ENCODE data around the gene SAMD4A. TPM values are rescaled to one million over a fixed set of nuclear protein-coding genes. Genes with fewer than 3 reads are reported as not detected.

The SAMD4A gene
- polyA plus RNA-seq, 10 donors, result 50.6 to 73.8 (median 59.9) TPM

DNA sequence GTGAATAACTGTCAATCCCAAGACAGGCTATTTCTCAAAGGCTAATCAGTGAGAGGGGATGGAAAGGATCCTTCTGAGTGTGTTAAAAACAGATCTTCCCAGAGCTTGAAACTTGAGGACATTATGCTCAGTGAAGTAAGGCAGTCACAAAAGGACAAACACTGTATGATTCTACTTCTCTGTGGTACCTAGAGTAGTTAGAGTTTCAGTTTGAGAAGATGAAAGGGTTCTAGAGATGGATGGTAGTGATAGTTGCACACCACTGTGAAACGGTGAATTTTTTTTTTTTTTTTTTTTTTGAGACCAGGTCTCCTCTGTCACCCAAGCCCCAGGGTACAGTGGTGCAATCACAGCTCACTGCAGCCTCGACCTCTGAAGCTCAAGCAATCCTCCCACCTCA is 133.8 kb downstream of the SAMD4A start:
- DNase-seq, result no peak

DNA sequence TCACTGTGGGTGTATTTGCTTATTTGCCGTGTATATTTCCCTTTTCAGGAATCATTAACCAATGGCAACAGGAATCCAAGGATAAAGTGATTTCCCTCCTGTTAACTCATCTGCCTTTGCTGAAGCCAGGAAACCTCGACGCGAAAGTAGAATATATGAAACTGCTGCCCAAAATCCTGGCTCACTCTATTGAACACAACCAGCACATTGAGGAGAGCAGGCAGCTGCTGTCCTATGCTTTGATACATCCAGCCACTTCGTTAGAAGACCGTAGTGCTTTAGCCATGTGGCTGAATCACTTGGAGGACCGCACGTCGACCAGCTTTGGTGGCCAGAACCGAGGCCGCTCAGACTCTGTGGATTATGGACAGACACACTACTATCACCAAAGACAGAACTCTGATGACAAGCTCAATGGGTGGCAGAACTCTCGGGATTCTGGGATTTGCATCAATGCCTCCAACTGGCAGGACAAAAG is 135.1 kb downstream of the SAMD4A start:
- DNase-seq, result no peak

DNA sequence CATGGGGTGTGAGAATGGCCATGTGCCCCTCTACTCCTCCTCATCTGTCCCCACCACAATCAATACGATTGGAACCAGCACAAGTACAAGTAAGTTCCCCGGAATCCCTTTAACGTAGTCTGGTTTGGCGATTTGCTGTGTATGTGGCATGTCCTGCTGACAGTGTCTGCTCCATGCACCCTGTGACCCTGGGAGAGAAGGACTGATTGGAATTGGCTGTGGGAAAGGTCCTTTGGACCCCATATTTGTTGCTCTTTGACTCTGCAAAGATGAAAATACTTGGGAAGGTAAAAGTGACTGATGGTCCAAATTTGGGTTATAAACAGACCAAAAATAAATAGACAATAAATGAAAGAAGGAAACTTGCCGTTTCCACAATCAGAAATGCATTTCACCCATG is 135.6 kb downstream of the SAMD4A start:
- DNase-seq, result no peak

DNA sequence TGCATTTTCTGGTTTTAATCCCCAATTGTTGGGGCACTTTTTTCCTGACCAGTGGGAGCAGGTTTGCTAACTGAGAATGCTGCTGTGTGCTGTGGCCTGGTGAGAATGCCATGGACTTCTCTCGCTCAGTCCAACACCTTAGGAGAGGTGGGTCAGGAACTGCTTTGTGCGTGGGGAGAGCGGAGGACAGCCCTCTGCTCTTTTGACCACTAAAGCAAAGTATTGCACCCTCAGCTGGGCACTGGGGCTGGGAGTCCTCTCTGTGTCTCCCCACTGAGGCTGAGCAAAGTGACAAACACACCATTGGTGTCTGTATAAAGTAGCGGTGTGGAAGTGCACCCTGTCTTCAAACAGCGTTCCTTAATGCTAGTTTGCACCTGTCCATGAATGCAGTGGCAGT is 136.2 kb downstream of the SAMD4A start:
- DNase-seq, result no peak

DNA sequence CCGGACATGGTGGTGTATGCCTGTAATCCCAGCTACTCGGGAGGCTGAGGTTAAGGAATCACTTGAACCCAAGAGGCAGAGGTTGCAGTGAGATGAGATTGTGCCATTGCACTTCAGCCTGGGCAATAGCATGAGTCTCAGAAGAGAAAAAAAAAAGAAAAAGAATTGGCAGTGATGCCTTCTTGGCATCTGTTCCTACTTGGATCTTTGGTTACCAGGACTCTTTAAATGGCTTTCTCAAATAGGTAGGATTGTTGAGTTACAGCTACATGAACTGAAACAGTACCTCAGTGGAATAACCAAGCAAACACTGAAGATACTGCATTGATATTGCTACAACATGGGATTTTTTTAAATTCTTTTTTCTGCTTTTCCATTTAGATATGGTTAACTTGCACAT is 136.8 kb downstream of the SAMD4A start:
- no peak for DNase-seq

DNA sequence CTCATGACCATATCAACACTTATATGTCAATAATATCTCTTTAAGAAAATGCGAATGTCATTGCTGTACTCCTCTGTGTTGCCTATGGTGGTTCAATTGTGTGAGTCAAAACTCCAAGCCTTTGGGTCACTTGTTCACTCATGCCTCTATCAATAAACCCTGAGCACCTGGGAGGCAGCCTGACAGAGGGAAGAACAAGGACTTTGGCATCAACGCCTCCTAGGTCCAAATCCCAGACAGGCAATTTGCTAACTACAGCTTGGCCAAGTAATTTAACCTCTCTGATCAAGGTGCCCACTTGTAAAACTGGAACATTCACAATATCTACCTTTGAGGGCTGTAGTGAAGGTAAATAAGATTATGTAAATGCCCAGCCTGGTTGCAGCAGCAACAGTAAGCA is 137.8 kb downstream of the SAMD4A start:
- no peak for DNase-seq

DNA sequence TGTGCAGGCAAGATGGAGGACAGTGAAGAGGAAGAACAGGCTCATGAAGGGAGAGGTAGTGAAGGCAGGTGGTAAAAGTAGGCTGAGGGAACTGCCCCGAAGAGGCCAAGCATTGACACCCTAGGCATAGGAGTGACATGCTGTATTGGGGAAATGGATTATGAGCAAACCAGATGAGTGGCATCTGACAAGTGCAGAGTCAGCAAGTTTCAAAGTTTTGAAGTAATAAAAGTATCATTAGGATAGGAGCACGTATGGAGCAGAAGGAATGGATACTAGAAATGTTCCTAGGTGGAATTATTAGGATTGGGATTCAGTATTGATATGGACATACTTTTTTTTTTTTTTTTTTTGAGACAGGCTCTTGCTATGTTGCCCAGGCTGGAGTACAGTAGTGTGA is 139.8 kb downstream of the SAMD4A start:
- no peak for DNase-seq

DNA sequence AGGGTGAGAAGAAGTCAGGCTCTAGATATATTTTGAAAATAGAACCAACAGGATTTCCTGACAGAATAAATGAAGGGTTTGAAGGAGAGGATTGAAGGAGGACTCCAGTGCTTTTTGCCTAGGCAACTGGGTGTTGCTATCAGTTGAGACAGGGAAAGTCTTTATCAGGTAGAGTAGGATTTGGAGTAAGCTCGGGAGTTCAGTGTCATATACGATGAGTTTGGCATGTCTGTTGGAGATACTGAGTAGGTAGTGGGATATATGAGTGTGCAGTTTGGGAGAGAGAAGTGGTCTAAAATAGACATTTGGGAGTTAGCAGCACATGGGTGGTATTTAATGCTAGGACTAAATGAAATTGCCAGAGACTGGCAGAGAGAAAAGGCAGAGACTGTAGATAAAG is 141.2 kb downstream of the SAMD4A start:
- no peak for DNase-seq

DNA sequence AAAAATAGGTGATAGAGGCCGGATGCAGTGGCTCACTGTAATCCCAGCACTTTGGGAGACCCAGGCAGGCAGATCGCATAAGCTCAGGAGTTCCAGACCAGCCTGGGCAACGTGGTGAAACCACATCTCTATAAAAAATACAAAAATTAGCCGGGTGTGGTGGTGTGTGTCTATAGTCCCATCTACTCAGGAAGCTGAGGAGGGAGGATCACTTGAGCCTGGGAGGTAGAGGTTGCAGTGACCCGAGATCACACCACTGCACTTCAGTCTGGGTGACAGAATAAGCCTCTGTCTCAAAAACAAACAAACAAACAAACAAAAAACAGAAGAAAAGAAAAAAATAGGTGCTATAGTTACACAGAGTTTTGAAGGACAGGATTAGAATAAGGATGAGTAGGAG is 142.1 kb downstream of the SAMD4A start:
- DNase-seq, result no peak

DNA sequence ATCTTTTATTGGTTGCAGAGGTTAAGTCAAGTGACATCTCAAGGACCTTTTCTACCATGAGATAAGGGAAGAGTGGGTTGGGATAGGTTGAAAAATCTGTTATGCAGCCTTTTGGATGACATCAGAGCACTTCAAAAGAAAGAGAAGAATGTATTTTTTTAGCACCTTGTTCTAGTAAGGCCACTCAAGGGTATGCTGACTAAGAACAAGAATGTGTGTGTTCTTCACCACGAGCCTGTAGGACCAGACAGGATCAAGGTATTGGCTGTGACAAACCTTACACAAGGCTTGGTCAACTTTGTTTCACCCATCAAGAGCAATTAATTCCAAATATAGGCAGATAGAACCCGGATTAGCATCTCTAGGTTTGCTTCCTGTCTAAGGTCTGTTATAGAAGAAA is 142.5 kb downstream of the SAMD4A start:
- DNase-seq, result no peak

DNA sequence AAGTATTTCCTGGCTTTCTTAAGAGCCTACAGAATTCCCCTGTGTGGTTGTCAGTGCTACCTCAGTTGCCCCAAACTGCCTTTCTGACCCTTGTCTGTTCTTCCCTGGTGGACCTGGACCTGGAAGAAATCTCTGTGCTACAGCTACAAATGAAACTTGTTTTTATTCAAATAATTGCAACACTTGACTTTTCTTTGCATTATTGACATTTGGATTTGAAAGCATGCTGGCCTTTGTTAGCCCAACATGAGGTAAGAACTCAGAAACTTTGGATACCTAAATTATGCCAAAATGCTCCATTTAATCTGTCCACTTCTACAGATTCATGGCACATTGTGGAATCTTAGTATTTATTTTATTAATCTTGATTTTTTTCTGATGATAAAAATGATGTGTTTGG is 142.9 kb downstream of the SAMD4A start:
- no peak for DNase-seq

DNA sequence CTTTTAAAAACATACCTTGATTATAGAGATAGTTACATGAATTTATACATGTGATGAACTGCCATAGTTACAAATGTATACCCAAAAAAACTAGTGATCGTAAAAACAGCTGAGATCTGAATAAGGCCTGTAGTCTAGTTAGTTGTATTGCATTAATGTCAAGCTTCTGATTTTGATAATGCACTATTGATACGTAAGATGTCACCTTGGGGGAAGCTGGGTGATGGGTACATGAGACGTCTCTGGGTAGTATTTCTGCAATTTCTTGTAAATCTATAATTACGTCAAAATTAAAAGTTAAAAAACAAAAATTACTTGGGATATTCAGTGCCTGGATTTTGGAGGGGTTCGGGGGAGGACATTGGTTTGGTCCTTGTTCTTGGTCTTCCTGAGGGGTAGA is 144.4 kb downstream of the SAMD4A start:
- DNase-seq, result no peak

DNA sequence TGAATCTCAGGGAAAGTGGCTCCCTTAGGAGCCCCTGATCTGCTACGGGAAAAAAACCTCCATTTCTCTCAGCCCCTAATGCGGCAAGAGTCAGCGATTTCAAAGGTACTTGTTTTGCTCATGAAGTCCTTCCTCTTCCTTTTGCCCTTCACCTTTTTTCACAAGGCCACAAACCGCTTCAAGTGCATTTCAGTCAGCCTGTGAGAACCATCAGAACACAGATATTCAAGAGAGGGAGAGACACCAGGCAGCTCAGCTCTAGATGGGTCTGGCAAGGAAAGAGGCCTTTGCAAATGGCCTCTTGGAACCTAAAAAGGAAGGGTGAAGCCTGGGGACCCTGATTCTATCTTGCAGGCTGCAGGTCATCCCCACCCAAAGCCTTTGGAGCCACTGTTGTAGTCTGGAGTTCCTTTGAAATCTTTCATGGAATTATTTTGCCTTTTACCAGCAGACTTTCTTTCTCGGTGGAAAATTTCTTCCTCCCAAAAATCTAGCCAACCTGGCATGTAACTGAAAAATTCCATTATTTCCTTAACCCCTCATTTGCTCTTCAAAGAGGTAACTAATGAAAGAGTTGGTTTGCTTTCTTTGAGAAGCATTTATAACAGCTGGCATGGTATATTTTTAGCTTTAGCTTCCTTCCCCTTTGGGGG is 145.0 kb downstream of the SAMD4A start:
- DNase-seq, result peak in 2 of 3 donors; percentile 61 to 75

DNA sequence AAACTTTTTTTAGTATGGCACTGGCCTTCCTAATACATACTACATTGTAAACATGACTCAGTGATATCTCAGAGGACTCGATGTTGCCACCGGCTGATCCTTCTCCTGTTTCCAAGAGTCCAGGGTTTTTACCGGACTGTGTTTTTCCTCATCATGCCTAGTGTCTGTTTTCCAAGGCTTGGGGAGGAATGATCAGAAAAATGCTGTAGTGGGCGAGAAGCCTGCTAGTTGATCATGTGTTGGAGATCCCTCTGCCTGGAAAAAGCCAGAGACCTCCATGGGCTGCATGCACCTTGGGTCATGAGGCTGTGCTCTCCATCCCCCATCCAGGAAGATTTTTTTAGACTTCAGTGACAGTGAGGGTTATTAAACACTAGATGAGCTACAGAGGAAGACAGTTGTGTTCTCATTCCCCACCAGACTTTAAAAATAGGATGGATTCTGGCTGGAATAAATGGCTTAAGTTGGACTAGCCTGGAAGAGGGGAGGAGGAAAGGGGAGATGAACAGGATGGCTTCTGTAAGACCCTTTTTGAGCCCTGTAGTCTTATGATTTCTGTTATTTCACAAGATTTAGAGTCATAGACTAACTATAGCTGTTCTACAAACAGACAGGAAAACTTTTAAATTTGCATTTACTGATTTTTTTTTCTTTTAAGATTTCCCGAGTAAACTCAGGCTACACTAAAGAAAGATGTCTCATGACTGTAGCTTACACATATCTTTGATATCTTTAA is 145.7 kb downstream of the SAMD4A start:
- DNase-seq, result peak; percentile 52 to 77 (median 58)

DNA sequence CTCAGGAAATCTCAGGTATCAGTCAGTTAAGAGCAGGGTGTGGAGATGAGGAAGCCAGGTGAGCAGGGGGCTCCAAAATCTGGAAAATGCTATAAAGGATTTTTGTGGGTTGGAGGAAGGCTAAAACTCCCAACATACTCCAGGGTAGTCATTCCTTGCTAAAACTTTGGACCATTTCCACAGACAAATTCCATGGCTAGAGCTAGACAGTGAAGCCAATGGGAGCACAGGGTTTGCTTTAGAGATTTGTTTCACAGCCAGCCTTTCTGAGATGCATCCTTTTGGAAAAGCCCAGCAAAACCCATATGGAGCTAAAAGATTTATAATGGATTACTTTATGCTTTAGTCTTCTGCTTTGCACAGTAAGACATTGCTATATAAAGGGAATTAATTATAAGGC is 146.5 kb downstream of the SAMD4A start:
- DNase-seq, result peak; percentile 71 to 84 (median 77)

DNA sequence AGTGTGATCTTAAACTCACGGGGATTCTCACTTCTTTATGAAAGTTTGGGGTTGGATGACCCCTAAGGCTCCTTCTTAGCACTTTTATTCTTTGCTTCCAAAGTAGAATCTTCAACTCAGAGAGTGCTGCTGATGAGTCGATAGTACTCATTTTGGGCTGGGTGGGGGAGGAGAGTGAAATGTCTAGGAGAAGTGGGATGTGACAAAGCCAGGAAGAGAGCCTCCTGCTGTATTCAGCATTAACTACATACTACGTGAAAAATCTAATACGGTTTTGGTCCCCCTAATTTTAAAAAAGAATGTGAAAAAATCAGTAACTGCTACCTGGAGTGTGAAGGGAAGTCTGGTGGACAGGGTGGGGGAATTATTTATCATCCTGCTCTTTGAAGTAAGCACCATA is 148.3 kb downstream of the SAMD4A start:
- no peak for DNase-seq

DNA sequence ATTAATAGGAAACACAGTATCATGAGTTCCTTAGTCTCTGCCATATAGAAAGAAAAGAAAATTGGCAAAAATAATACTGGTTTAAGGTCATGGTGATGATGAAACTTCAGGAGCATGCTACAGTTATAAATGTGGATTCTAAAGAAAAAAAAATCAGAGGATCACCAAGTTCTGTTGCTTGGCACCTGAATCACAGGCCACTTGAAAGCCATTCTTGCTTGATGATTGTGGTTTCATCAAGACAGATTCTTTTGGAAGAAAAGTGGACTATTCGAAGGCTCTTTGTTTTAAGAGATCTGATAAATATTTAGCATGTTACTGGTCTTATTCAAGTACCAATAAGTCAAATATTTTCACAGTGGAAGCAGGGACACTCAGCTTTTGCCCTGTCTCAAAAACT is 148.9 kb downstream of the SAMD4A start:
- DNase-seq, result no peak

DNA sequence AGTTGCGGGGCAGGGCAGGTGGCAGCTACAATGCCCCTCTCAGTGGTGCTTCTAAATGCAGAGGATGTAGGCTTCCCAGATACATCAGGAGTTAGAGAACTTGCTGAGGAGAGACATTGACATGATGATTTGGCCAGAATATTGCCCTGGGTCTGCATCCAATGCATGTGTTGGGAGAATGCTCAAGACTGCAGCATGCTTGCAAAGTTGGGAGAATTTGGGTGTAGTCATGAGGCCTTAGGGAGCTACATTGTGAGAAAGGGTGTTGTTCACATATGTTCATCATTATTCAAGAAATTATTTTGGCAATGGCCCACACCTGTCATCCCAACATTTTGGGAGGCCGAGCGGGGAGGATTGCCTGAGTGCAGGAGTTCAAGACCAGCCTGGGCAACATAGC is 149.9 kb downstream of the SAMD4A start:
- no peak for DNase-seq

DNA sequence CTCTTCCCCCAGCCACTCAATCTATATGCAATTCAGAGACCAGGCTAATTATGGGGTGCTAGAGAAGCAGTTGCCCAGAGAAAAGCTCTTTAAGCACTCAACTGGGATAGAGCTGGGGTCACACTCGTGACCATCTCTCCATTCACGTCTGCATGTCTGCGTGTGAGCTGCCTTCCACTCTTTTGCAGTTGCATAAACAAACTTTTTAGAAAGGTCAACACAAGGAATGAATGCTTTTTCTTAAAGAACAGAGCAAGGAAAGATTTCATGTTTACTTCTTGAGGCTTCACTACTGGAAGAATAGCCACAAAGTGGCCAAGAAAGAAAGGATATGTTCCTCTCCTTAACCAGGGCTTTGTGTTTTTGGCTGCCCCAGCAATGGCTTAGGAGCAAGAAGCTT is 151.1 kb downstream of the SAMD4A start:
- no peak for DNase-seq

DNA sequence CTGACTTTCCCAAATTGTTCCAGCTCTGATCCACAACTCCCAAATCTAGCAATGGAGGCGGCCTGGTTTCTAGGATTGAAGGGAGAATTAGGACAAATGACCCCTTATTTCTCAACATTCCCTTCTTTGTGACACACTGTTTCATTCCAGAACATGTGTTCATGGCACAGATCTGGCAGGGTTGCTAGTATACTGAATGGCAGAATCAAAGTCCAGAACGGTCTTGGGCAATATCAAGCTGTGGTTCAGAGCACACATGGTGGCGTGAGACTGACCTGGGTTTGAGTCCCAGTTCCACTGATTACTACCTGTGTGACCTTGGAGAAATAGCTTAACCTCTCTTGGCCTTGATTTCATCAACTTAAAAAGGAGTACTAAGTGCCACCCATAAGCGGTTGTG is 152.5 kb downstream of the SAMD4A start:
- no peak for DNase-seq

DNA sequence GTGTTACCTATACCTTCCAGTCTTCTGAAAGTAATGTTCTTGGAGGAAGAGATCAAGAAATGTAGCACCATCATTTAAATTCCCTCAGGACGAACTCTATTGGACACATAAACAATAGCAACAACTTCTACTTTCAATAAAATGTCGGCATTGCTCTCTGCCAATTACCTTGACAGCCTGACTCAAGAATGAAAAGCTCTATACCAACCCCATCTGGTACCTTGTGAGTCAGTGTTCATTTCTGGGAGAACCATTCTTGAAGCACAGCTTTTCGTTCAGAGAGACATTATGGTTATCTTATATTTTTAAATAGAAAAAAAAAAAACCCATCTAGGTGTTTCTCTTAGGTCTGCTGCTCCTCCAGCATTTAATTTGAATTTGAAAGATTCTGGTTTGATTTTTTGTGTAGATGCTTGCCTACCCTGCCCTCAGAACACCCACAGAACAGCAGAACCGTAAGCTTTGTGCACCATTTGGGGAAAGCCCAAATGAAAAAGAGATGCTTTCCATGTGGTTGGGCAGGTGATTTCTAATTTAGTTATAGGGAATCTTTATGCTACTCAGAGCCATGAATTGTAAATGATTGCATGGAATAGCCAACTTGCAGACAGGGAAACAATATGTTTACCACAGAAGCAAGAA is 156.0 kb downstream of the SAMD4A start:
- peak in 2 of 3 donors; percentile 39 to 62 for DNase-seq

DNA sequence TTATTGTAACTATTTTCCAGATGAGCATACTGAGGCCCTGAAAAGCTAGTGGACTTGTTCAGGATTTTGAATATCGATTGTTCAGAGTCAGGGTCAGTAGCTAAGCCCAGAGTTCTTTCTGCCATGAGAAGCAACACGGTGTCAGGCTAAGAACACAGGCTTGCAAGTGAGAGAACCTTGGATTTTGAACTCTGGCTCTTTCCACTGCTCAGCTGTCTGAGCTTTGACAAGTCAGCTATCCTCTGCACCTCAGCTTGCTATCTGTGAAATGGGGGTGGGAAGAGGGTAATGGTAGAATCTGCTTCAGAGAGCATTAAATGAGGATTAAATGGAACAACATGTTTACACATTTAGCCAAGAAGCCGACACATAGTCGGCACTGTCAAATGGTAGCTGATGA is 157.2 kb downstream of the SAMD4A start:
- DNase-seq, result no peak

DNA sequence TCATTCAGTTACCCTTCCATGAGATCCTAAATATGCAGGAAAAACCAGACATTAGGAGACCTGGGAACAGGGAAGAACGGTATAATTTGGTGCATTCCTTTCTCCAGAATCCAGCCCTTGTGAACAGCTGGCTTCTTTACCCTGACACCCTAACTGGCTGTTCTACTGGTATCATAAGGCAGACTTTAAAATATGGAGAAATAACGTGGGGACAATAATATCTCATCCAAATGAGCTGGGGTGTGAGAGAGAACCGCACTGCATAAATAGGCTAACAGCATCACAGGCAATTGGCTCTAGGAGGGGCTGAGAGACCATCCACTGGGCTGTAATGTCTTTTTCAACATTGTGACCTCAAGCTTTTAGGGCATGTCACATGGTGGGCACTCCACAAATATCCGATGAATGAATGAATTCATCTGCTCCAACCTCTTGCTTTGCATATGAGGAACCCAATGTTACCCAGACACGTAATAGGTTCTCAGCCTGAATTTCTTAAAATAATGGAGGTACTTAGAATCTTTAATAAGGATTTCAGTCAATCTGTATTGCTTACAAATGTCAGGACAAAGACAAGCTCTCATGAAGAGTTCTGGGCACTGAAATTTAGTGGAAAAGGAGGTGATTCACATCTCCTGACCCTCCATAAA is 157.9 kb downstream of the SAMD4A start:
- DNase-seq, result no peak

All from muscle of back (tissue), 11 donors.